ENCODE data around the gene CCBE1.

The CCBE1 gene

DNA sequence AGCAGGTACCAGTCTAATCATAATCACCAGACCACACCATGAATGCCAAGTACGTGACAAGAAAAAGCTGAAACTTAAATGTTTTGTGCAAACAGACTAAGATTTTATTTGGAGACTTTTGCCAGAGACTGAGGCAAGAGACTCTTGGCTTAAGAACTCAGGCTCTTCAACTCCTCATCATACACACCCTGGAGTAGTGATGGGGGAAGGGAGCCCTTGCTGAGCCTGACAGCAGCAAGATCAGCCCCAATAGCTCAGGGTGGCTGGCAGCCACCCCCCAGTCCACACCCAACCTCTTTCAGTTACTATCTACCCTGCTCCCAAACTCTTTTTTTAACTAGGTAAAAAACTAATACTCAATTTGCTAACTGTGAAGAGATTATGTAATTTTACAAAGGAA is 114.8 kb downstream of the CCBE1 start:
- Histone ChIP-seq H3K27ac (ENCODE audit: poor library complexity, severe bottlenecking) (no peak overlapping the region), H3K4me3 (ENCODE audit: severe bottlenecking) (no peak overlapping the region), H3K9me3 (ENCODE audit: severe bottlenecking) (no peaks in the 10 kb centered on the region), H3K27me3 (ENCODE audit: insufficient read depth, poor library complexity, severe bottlenecking) (no peaks in the 10 kb centered on the region), H3K36me3 (ENCODE audit: low read depth) (no peaks in the 10 kb centered on the region), H3K4me1 (ENCODE audit: insufficient read depth, poor library complexity, severe bottlenecking) (no peaks in the 10 kb centered on the region)
- ATAC-seq (ENCODE audit: low read depth) (no peak), DNase-seq (ENCODE audit: low spot score) (no peak)
- TF ChIP-seq, protein P1, sequence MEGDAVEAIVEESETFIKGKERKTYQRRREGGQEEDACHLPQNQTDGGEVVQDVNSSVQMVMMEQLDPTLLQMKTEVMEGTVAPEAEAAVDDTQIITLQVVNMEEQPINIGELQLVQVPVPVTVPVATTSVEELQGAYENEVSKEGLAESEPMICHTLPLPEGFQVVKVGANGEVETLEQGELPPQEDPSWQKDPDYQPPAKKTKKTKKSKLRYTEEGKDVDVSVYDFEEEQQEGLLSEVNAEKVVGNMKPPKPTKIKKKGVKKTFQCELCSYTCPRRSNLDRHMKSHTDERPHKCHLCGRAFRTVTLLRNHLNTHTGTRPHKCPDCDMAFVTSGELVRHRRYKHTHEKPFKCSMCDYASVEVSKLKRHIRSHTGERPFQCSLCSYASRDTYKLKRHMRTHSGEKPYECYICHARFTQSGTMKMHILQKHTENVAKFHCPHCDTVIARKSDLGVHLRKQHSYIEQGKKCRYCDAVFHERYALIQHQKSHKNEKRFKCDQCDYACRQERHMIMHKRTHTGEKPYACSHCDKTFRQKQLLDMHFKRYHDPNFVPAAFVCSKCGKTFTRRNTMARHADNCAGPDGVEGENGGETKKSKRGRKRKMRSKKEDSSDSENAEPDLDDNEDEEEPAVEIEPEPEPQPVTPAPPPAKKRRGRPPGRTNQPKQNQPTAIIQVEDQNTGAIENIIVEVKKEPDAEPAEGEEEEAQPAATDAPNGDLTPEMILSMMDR (IDR thresholded peaks at IDR 0.05; ENCODE audit: poor library complexity, severe bottlenecking): no peak

DNA sequence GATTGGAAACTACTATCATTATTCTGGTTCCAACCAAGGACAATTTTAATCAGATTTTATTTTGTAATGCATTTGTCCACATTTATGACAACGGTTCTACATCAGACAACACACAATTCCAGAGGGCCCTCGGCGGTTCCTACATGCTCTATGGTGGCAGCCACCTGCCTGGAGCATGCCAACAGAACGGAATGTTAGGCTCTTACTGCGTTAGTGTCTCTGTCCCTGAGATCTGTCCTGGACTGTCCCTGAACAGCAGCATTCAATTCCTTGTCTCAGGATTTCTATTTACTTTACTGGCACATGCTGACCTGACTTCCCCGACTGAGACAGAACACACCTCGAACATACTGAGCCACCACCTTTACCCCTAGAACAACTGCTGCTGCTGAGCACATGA is 117.7 kb downstream of the CCBE1 start:
- DNase-seq (ENCODE audit: low spot score) (no peak), ATAC-seq (ENCODE audit: low read depth) (no peak)
- TF ChIP-seq, protein P1 (IDR thresholded peaks at IDR 0.05; ENCODE audit: poor library complexity, severe bottlenecking): no peak
- Histone ChIP-seq H3K36me3 (ENCODE audit: low read depth) (no peaks in the 10 kb centered on the region), H3K27me3 (ENCODE audit: insufficient read depth, poor library complexity, severe bottlenecking) (no peaks in the 10 kb centered on the region), H3K4me3 (ENCODE audit: severe bottlenecking) (no peak overlapping the region), H3K9me3 (ENCODE audit: severe bottlenecking) (no peaks in the 10 kb centered on the region), H3K27ac (ENCODE audit: poor library complexity, severe bottlenecking) (no peak overlapping the region), H3K4me1 (ENCODE audit: insufficient read depth, poor library complexity, severe bottlenecking) (no peaks in the 10 kb centered on the region)

DNA sequence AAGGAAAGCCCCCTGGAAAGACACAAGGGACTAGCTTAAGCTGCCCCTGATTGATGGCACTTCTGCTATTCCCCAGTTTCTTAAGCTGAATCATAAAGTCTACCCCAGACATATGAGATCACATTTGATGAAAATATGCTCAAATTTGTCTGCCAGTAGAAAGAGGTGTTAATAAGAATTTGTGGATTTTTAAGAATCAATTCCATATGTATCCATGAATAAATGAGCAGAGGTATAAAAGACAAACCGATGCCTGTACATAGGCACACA is 119.9 kb downstream of the CCBE1 start:
- no peaks in the 10 kb centered on the region for H3K4me1 ChIP-seq (ENCODE audit: insufficient read depth, poor library complexity, severe bottlenecking)
- H3K36me3 ChIP-seq (ENCODE audit: low read depth): no peaks in the 10 kb centered on the region
- no peak for ATAC-seq (ENCODE audit: low read depth)
- TF ChIP-seq, protein P1 (IDR thresholded peaks at IDR 0.05; ENCODE audit: poor library complexity, severe bottlenecking): no peak
- no peaks in the 10 kb centered on the region for H3K27me3 ChIP-seq (ENCODE audit: insufficient read depth, poor library complexity, severe bottlenecking)
- DNase-seq (ENCODE audit: low spot score): no peak
- H3K4me3 ChIP-seq (ENCODE audit: severe bottlenecking): no peak overlapping the region
- H3K9me3 ChIP-seq (ENCODE audit: severe bottlenecking): no peaks in the 10 kb centered on the region
- H3K27ac ChIP-seq (ENCODE audit: poor library complexity, severe bottlenecking): no peak overlapping the region

DNA sequence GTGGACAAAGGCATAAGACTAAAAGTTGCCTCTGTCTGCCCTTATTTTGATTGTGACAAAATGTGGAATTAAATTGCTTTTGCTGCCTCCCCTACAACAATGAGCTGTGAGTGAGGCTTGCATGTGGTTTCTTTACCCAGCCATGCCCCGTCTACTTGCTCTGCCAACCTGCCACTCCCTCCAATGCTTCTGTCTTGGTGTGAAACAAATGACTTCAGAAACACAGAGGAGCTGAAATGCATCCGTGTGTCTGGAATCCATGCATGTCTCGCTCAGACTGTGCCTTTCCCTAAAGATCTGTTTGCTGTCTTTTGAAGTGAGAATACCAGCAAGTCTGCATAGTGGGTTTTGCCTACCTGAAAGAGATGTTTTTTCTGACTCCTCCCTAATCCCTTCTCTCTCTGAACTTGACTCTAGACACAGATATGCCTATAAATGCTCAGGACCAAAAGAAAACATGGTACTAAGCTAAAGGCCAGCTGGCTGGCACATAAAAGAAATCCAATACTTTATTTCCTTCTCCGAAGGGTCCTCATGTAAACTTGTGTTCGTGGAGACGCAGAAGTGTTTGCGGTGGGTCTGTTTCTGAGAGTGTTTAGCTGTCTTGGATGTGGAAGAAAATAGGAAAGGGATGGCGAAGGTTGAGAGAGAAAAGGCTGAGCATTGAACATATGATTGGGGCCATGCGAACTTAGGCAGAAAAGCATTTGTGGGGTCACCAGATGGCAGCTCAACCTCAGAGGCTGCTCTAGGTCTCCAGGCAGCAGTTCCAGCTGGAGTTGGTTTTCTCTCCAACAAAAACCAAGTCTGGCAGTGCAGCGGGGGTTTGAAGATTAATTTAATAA is 120.5 kb downstream of the CCBE1 start:
- TF ChIP-seq, protein P1 (IDR thresholded peaks at IDR 0.05; ENCODE audit: poor library complexity, severe bottlenecking): no peak
- ATAC-seq (ENCODE audit: low read depth) (no peak), DNase-seq (ENCODE audit: low spot score) (no peak)

DNA sequence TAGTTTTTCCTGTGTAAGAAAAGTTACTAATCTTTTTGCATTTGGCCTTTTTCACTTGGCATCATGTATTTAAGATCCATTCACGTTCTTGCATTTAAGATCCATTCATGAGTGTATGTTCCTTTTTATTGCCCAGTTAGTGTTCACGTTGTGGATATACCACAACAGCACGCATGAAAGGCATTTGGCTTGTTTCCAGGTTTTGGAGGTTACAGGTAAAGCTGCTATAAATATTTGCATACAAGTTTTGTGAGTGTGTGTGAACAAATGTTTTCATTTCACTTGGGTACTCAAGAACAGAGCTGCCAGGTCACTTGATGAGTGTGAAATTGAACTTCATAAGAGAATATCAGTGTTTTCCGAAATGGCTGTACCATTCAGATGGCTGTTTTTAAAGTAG is 121.2 kb downstream of the CCBE1 start:
- no peaks in the 10 kb centered on the region for H3K4me1 ChIP-seq (ENCODE audit: insufficient read depth, poor library complexity, severe bottlenecking)
- no peak overlapping the region for H3K4me3 ChIP-seq (ENCODE audit: severe bottlenecking)
- no peak overlapping the region for H3K27ac ChIP-seq (ENCODE audit: poor library complexity, severe bottlenecking)
- ATAC-seq (ENCODE audit: low read depth) (no peak), DNase-seq (ENCODE audit: low spot score) (no peak)
- TF ChIP-seq, protein P1 (IDR thresholded peaks at IDR 0.05; ENCODE audit: poor library complexity, severe bottlenecking): no peak
- no peaks in the 10 kb centered on the region for H3K36me3 ChIP-seq (ENCODE audit: low read depth)
- H3K9me3 ChIP-seq (ENCODE audit: severe bottlenecking): no peaks in the 10 kb centered on the region
- H3K27me3 ChIP-seq (ENCODE audit: insufficient read depth, poor library complexity, severe bottlenecking): no peaks in the 10 kb centered on the region

More for the DNA sequence above, 120.5 kb downstream of the CCBE1 start:
- Histone ChIP-seq H3K27ac (ENCODE audit: poor library complexity, severe bottlenecking) (no peak overlapping the region), H3K36me3 (ENCODE audit: low read depth) (no peaks in the 10 kb centered on the region), H3K9me3 (ENCODE audit: severe bottlenecking) (no peaks in the 10 kb centered on the region), H3K4me3 (ENCODE audit: severe bottlenecking) (no peak overlapping the region), H3K4me1 (ENCODE audit: insufficient read depth, poor library complexity, severe bottlenecking) (no peaks in the 10 kb centered on the region), H3K27me3 (ENCODE audit: insufficient read depth, poor library complexity, severe bottlenecking) (no peaks in the 10 kb centered on the region)

Measured in RWPE2 (cell line).